Suppressor macrophage treated with lipopolysaccharide for 4 hours (primary cell): ENCODE measurements around the gene MINK1.

Source experiments
- DNase-seq: peaks from one replicate; pipeline ENCODE4 v3.0.0-alpha.2; 2020

The MINK1 gene

DNA sequence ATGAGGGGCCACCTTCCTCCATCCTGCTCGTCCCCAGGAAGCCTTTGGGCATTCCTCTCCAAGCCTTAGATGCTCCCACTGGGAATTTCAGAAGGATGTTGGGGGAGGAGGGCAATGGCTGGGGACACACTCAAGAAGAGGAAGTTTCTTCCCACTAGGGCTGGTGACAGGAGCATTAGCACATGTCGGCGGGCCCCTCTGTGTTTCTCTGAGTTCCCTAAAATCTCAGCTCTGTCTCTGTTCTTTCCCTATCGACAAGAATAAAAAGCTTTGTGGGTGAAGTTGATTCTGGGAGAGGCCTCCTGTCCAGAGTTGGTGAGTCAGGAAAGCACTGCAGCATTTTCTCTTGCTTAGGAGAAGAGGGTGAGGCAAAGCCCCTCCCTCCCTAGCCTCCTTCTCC, 46.5 kb downstream of the MINK1 start:
- peak; percentile 80 for DNase-seq

DNA sequence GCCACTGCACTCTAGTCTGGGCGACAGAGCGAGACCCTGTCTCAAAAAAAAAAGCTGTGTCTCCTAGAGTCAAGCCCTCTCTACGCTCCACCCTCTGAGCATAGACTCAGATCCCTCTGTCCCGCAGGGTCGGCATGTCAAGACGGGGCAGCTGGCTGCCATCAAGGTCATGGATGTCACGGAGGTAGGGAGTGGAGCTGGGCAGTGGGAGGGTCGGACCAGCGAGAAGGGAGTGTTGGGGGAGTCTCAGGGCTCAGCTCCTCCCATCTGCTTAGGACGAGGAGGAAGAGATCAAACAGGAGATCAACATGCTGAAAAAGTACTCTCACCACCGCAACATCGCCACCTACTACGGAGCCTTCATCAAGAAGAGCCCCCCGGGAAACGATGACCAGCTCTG, 47.7 kb downstream of the MINK1 start:
- no peak for DNase-seq

DNA sequence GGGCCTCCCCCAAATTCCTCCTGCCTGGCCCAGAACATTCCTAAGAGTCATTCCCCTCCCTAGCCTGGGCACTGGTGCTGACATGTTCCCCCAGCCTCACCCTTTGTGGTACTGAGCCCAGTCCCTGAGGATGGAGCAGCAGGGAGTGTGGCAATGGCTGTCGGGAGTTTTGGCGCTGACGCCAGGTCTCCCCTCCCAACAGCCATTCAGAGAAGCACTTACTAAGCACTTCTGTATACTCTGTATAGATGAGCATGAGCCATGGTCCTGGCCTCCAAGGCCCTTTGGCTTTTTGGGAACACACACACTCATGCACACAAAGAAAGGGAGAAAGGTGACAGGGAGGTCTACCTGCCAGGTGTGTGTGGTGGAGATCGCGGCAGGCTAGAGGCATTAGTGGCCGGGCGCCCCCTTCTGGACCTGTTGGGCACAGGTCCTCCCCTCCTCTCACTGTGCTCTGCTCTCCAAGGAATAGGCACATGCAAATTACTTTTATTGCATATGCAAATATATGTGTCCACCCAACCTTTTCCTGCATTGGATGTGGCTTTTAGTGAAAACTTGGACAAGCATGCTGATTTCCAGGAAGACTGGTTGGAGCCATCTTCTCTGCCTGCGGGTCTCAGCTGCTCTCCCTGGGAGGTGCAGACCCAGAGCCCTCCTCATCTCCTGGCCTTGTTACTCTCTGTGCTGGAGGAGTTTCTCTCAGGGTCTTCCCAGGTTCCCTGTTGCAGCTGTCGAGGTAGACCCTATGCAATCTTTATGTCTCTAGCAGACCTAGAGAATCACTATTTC, 48.8 kb downstream of the MINK1 start:
- DNase-seq, result peak; percentile 56

DNA sequence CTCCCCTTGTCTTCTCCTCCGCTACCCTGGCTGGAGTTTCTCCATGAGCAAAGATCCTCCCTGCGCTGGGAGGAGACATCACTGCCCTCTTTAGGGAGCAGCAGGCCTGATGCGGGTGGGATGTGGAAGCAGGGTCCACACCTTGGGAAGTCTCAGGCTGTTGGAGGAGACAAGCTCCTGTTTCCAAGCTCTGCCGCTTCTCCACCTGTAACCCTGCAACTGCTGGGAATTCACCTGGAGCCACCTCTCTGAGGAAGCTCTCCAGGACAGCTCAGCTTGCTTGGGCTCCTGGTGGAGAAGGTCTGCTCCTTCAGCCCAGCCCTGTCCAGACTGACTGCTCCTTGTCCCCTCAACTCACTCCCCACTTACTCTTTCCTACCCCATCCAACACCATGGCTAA, 51.3 kb downstream of the MINK1 start:
- DNase-seq, result no peak

DNA sequence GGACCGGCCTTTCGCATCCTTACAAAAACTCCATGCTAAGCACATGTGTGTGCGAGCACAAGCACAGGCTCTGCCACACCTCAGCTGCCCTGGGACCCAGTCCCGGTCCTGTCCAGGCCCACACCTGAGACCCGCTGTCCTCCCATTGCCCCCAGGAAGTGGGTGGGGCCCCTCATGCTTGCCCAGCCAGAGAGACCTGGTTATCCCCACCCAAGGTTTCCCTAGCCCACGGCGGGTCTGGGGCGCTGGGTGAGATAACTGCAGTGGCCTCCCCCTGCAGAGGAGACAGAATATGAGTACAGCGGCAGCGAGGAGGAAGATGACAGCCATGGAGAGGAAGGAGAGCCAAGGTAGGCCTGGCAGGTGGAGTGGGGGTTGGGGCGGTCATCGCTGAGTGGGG, 53.7 kb downstream of the MINK1 start:
- DNase-seq, result no peak

DNA sequence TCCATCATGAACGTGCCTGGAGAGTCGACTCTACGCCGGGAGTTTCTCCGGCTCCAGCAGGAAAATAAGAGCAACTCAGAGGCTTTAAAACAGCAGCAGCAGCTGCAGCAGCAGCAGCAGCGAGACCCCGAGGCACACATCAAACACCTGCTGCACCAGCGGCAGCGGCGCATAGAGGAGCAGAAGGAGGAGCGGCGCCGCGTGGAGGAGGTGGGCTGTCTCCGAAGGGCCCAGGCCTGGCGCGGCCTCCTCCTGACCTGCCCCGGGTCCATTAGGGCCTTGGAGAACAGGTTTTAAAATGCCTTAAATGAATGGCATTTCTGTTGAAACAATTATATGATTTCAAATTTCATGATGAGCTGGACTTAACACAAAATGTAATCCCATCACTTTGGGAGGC, 54.4 kb downstream of the MINK1 start:
- no peak for DNase-seq

DNA sequence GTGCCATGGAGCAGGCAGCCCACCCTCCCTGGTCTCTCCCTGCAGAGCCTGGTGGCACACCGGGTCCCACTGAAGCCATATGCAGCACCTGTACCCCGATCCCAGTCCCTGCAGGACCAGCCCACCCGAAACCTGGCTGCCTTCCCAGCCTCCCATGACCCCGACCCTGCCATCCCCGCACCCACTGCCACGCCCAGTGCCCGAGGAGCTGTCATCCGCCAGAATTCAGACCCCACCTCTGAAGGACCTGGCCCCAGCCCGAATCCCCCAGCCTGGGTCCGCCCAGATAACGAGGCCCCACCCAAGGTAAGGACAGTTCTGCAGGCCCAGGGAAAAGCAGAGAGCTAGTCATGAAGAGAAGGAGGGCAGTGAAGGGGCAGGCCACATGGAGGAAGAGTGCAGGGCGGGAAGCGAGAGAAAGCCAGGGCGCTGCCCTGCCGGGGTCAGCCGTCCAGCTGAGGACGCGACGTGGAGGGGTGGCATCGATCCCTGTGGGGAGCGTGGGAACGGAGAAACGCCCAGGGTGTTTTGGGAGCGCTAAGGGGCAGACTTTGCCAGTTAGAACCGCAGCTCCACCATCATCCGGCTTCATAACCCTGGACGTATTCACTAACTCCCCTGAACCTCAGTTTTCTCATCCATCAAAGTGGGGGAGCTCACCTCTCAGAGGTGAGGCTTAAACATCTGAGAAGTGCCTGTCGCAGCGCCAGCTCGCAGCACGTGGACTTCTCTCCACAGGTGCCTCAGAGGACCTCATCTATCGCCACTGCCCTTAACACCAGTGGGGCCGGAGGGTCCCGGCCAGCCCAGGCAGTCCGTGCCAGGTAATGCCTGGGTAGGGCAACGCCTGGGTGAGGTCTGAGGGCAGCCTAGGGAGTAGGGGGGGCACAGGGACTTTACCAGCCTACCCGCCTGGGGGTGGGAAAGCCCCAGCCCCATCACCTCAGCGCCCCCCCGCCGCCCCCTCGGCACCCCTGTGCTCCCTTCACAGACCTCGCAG, 58.6 kb downstream of the MINK1 start:
- no peak for DNase-seq

DNA sequence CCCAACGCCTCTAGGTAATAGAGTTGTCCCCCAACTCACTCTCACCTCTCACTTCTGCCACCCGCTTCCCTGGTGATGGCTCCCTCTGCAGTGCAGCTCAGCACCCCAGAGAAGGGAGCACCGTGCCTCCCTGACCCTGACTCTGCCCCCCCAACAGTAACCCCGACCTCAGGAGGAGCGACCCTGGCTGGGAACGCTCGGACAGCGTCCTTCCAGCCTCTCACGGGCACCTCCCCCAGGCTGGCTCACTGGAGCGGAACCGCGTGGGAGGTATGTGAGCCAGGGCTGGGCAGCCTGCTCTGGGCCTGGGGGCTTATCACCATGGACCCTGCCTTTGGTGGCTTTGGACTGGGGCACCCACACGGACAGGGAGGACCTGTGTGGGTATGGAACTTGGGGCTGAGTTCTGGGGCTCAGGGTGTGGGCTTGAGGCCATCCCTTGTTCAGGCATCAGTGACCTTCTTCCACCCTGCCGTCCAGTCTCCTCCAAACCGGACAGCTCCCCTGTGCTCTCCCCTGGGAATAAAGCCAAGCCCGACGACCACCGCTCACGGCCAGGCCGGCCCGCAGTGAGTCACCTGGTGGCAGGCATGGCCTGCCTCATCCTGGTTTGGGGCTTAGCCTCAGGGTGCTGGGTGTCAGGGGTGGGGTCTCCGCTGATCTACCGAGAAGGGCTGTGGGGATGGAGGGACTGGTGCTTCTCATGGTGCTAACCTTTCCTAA, 59.5 kb downstream of the MINK1 start:
- DNase-seq, result no peak

DNA sequence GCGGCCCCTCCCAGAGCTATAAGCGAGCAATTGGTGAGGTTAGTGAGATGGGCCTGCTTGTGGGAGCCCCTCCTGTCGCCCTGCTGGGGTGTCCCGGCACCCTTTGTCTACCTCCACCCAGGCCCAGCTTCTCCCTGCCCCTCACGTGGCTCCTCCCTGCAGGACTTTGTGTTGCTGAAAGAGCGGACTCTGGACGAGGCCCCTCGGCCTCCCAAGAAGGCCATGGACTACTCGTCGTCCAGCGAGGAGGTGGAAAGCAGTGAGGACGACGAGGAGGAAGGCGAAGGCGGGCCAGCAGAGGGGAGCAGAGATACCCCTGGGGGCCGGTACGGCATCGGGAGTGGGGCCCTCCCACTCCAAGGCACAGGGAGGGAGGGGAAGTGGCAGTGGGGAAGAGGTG, 60.1 kb downstream of the MINK1 start:
- no peak for DNase-seq

DNA sequence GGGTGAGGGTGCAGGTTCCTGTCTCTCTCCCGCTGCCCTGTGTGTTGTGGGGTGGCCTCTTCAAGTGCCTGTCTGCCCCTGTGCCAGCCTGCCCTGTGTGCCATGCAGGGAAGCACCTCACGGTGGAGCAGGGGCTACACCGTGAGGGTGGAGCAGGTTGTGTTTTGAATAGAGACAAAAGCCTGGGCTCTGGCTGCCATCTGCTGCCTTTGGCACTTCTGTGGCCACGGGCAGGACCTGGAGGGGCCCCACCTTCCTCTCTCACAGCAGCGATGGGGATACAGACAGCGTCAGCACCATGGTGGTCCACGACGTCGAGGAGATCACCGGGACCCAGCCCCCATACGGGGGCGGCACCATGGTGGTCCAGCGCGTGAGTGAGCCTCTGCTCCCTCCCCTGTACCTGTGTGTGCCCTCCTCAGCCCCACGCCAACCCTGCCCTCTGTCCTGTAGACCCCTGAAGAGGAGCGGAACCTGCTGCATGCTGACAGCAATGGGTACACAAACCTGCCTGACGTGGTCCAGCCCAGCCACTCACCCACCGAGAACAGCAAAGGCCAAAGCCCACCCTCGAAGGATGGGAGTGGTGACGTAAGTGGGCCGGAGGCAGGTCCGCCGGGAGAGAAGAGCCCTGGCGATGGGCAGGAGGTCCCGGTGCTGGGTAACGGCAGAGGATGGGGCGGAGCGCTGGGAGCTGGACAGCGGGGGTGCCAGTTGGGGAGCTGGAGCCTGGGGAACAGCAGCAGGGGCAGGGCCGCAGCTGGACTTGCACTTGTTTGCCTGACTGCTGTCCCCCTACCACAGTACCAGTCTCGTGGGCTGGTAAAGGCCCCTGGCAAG, 60.8 kb downstream of the MINK1 start:
- DNase-seq, result no peak

DNA sequence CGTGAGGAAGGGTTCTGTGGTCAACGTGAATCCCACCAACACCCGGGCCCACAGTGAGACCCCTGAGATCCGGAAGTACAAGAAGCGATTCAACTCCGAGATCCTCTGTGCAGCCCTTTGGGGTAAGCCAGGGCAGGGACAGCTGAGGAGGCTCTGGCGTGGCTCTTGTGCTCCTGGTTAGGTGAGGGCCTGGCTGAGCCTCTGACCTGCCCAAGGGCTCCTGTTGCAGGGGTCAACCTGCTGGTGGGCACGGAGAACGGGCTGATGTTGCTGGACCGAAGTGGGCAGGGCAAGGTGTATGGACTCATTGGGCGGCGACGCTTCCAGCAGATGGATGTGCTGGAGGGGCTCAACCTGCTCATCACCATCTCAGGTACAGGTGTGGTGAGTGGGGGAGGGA, 62.0 kb downstream of the MINK1 start:
- no peak for DNase-seq

DNA sequence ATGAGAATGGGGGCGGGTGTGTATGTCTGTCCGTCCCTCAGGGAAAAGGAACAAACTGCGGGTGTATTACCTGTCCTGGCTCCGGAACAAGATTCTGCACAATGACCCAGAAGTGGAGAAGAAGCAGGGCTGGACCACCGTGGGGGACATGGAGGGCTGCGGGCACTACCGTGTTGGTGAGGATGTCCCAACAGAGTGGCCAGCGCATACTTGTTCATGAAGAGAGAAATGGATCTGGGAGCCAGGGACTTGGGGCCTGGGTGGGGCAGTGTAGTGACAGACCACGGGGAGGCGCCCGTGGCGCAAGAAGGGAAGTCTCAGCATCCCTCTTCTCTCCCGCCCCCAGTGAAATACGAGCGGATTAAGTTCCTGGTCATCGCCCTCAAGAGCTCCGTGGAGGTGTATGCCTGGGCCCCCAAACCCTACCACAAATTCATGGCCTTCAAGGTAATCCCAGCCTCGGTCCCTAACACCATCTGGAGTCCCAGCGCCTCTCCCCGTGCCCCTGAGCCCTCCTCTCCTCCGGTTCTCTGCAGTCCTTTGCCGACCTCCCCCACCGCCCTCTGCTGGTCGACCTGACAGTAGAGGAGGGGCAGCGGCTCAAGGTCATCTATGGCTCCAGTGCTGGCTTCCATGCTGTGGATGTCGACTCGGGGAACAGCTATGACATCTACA, 62.7 kb downstream of the MINK1 start:
- peak; percentile 49 for DNase-seq

DNA sequence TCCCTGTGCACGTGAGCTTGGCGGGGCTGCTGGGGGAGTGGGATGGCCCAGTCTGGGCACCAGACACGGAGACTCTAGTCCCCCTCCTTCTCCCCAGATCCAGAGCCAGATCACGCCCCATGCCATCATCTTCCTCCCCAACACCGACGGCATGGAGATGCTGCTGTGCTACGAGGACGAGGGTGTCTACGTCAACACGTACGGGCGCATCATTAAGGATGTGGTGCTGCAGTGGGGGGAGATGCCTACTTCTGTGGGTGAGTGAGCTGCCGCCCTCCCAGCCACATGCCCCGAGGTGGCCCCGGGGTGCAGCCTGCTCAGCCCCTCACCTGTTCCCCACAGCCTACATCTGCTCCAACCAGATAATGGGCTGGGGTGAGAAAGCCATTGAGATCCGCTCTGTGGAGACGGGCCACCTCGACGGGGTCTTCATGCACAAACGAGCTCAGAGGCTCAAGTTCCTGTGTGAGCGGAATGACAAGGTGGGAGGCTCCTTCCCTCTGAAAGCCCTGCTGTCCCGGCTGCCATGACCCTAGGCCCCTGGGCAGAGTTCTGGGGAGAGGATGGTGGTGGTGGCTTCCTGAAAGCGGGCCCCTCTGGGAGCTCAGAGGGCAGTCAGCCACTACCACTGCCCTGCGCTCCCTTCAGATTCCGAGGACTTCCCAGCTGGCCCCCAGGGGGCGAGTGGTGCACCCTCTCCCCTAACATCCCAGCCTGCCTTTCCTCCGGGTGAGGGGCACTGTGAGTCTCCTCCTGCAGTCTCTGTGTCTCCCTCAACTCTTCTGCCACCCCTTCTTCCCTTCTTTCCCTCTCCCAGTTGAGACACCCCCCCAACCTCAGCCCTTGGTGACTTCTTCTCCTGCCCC, 63.4 kb downstream of the MINK1 start:
- DNase-seq, result no peak

DNA sequence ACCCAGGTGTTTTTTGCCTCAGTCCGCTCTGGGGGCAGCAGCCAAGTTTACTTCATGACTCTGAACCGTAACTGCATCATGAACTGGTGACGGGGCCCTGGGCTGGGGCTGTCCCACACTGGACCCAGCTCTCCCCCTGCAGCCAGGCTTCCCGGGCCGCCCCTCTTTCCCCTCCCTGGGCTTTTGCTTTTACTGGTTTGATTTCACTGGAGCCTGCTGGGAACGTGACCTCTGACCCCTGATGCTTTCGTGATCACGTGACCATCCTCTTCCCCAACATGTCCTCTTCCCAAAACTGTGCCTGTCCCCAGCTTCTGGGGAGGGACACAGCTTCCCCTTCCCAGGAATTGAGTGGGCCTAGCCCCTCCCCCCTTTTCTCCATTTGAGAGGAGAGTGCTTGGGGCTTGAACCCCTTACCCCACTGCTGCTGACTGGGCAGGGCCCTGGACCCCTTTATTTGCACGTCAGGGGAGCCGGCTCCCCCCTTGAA, 64.1 kb downstream of the MINK1 start:
- DNase-seq, result no peak

DNA sequence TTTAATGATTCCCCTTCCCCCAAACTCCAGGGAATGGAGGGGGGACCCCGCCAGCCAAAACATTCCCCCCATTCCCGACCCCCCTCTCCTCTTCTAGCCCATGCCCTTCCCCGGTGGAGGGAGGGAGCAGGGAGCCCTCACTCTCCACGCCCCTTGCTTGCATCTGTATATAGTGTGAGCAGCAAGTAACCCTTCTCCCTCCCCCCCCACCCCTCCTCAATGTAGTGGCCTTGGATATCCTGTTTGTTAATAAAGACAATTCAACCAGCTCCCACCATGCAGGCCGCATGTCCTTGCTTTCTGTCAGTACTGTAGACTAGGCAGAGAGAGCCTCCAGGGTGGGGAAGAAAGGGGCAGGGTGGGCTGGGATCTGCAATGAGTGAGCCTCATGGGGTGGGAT, 64.6 kb downstream of the MINK1 start:
- DNase-seq, result no peak

DNA sequence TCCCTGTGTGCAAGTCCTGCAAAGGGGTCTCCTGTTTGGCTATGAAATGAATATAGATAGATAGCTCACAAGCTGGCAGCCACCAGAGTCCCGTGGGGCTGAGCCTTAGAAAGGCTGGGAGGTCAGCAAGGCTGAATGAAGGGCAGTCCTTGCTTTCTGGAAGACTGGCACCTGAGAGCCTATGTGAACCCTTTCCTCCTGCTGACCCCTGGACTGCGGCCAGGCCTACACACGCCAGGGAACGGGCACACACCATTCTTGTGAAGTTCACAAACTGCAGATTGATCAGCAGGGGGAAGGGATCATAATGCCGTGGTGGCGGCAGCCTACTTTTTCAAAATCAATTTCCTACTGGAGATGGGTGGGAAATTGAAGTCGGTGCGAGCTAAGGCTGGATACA, 65.2 kb downstream of the MINK1 start:
- no peak for DNase-seq

DNA sequence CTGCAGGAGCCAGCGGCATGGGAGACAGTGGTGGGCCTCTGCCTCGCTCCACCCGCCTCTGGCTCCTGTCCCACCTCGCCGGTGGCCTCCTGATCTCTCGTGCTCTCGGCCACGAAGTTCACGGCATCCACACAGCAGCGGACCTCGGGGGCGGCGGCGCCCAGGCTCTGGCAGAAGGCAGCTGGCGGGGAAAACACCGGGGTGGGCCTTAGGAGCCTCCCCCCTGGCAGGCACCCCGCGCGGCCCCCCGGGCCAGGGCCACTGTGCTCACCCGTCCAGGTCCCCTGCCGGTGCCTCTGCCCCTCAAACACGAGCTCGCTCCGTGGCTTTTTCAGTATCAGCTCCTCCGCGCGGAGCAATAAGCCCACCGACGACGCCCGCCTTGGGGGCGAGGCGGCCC, 65.8 kb downstream of the MINK1 start:
- DNase-seq, result no peak

DNA sequence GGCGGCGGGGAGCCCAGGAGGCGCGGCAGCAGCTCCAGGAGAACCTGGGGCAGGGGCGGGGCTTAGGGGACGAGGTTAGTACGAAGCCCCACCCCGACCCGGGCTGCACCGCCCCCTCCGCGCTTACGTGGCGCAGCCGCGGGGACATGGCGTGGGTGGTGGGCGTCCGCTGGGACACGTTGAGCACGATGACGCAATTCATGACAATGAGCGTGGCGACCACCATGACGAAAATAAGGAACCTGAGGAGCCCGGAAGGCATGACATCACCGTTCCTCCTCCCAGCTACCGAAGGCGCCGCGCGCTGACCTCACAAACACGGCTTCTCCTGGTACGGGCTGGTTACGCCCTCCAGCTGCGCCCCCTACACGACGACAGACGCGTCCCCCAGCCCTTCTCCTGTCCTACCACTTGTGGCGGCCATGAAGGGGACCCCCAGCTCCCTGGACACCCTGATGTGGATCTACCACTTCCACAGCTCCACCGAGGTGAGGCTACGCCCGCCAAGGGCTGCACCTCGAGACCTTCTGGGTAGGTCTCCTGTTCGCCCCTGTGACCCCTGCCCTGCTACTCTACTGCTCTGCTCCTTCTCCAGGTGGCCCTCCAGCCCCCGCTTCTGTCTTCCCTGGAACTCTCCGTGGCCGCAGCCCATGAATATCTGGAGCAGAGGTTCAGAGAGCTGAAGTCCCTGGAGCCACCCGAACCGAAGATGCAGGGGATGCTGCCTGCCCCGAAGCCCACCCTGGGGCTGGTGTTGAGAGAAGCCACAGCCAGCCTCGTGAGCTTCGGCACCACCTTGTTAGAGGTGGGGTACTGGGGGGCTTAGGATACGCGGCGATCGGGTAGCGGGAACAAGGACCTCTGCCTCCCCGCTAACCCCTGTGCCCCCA, 66.4 kb downstream of the MINK1 start, which contains the start of gene C17orf107:
TSS of gene C17orf107 (plus strand) at position 196 of the 890 bp plus-strand sequence. CDS start at position 423, 227 bp downstream.
- peak; percentile 98 for DNase-seq
